HL-60 (cell line): ENCODE results near the gene PRAC2.

Source experiments
- CTCF ChIP-seq: IDR thresholded peaks from one replicate; pipeline ENCODE4 v1.5.1; 2011; ENCODE audit warnings: low read length, control low read depth, inconsistent platforms; ENCODE audit not compliant: insufficient read depth
- GABPA ChIP-seq: IDR thresholded peaks from 2 replicates; pipeline ENCODE4 v1.6.1; 2012; ENCODE audit warnings: low read depth
- POLR2AphosphoS5 ChIP-seq: IDR thresholded peaks from 2 replicates; pipeline ENCODE4 v1.6.1; 2012; ENCODE audit warnings: low read depth
- TF ChIP-seq, protein P1 (sequence below): IDR thresholded peaks from 2 replicates; pipeline ENCODE4 v1.6.1; 2012; ENCODE audit warnings: low read depth; ENCODE audit not compliant: insufficient replicate concordance

GRCh38 chr17:48759288-48759687 lies 36.3 kb downstream of the PRAC2 start:
- TF ChIP-seq CTCF, result no peak
- TF ChIP-seq POLR2AphosphoS5, result no peak
- TF ChIP-seq GABPA, result no peak
- TF ChIP-seq, protein P1, sequence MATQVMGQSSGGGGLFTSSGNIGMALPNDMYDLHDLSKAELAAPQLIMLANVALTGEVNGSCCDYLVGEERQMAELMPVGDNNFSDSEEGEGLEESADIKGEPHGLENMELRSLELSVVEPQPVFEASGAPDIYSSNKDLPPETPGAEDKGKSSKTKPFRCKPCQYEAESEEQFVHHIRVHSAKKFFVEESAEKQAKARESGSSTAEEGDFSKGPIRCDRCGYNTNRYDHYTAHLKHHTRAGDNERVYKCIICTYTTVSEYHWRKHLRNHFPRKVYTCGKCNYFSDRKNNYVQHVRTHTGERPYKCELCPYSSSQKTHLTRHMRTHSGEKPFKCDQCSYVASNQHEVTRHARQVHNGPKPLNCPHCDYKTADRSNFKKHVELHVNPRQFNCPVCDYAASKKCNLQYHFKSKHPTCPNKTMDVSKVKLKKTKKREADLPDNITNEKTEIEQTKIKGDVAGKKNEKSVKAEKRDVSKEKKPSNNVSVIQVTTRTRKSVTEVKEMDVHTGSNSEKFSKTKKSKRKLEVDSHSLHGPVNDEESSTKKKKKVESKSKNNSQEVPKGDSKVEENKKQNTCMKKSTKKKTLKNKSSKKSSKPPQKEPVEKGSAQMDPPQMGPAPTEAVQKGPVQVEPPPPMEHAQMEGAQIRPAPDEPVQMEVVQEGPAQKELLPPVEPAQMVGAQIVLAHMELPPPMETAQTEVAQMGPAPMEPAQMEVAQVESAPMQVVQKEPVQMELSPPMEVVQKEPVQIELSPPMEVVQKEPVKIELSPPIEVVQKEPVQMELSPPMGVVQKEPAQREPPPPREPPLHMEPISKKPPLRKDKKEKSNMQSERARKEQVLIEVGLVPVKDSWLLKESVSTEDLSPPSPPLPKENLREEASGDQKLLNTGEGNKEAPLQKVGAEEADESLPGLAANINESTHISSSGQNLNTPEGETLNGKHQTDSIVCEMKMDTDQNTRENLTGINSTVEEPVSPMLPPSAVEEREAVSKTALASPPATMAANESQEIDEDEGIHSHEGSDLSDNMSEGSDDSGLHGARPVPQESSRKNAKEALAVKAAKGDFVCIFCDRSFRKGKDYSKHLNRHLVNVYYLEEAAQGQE, result no peak
